IPS DF 6.9 (cell line): Measurements from ENCODE around the gene MATK.
A peak's percentile ranks its signal among the peaks of the same experiment; 100 is the strongest.
"Not testable (repeated sequence)": the region's sequence is repeated elsewhere in the genome, so short reads cannot be mapped to it uniquely, and the experiment has no call there.

Source experiments
- DNase-seq: peaks from one replicate; pipeline ENCODE4 v3.0.0-alpha.2; 2013; ENCODE audit warnings: low read depth, low spot score
- H3K27ac ChIP-seq: one replicate; pipeline ENCODE4 v1.5.1; 2013; ENCODE audit warnings: low read length, control low read depth
- H3K27me3 ChIP-seq: 2 replicates; pipeline ENCODE4 v1.6.1; 2013; ENCODE audit warnings: mild to moderate bottlenecking, low read length; ENCODE audit not compliant: control insufficient read depth, insufficient read depth
- H3K36me3 ChIP-seq: 2 replicates; pipeline ENCODE4 v1.6.1; 2013; ENCODE audit warnings: low read length; ENCODE audit not compliant: control insufficient read depth, insufficient read depth
- H3K4me1 ChIP-seq: 2 replicates; pipeline ENCODE4 v1.6.1; 2013; ENCODE audit warnings: low read length; ENCODE audit not compliant: control insufficient read depth, insufficient read depth
- H3K4me3 ChIP-seq: 2 replicates; pipeline ENCODE4 v1.5.1; 2013; ENCODE audit warnings: mild to moderate bottlenecking, low read length
- H3K9me3 ChIP-seq: 2 replicates; pipeline ENCODE4 v1.6.1; 2013; ENCODE audit warnings: low read length, inconsistent platforms; ENCODE audit not compliant: control insufficient read depth, insufficient read depth
- WGBS: extraction: QIAGEN DNeasy Blood & Tissue Kit; methylation state at CpG from one replicate; pipeline ENCODE4 v1.1.7; 2013; ENCODE audit warnings: mixed read lengths, missing lambda C conversion rate; ENCODE audit not compliant: insufficient read length, insufficient coverage; 5-methylcytosine and 5-hydroxymethylcytosine counted together

Gene MATK

GRCh38 chr19:3762501-3763459 lies 23.4 kb downstream of the MATK start, which contains the start of gene MRPL54:
TSS of gene MRPL54 (plus strand) at chr19:3762682. CDS start at chr19:3762701, 19 bp downstream.
- DNase-seq, result peak; percentile 99
- peaks cover 10% of the 10 kb centered on the region for H3K36me3 ChIP-seq
- WGBS, result no CpG with 5 or more reads among the region's 47 CpGs

GRCh38 chr19:3762130-3762473 lies 24.1 kb downstream of the MATK start:
- Histone ChIP-seq H3K4me3 (peak overlapping the region; percentile 97; the same call in 1 of the 2 replicates), H3K27me3 (no peaks in the 10 kb centered on the region), H3K4me1 (no peaks in the 10 kb centered on the region), H3K9me3 (no peaks in the 10 kb centered on the region), H3K36me3 (peaks cover 10% of the 10 kb centered on the region), H3K27ac (no peak overlapping the region)
- DNase-seq, result no peak
- no CpG with 5 or more reads among the region's 1 CpG for WGBS

More at GRCh38 chr19:3762501-3763459, 23.4 kb downstream of the MATK start, which contains the start of gene MRPL54:
- Histone ChIP-seq H3K27me3 (no peaks in the 10 kb centered on the region), H3K27ac (no peak within 1 kb of the TSS), H3K9me3 (no peaks in the 10 kb centered on the region), H3K4me1 (no peaks in the 10 kb centered on the region), H3K4me3 (peak within 1 kb of the TSS; percentile 97; the same call in 1 of the 2 replicates)

- DNase-seq, result peak; percentile 75
- Histone ChIP-seq H3K27me3 (no peaks in the 10 kb centered on the region), H3K36me3 (peaks cover 4% of the 10 kb centered on the region), H3K4me3 (peak within 1 kb of the TSS; percentile 97), H3K4me1 (no peaks in the 10 kb centered on the region), H3K27ac (no peak within 1 kb of the TSS), H3K9me3 (no peaks in the 10 kb centered on the region)
- no CpG with 5 or more reads among the region's 45 CpGs for WGBS
Observed at GRCh38 chr19:3761382-3762129, 24.6 kb downstream of the MATK start, which contains the start of gene APBA3. TSS of gene APBA3 (minus strand) at chr19:3761692. CDS start at chr19:3760264, 1,428 bp downstream.

- Histone ChIP-seq H3K27me3 (no peaks in the 10 kb centered on the region), H3K4me1 (no peaks in the 10 kb centered on the region), H3K4me3 (peak overlapping the region; percentile 93), H3K36me3 (peaks cover 3% of the 10 kb centered on the region), H3K9me3 (no peaks in the 10 kb centered on the region), H3K27ac (no peak overlapping the region)
- WGBS, result no CpG with 5 or more reads among the region's 7 CpGs
- no peak for DNase-seq
Observed at GRCh38 chr19:3760871-3761361, 25.3 kb downstream of the MATK start.

- H3K27ac ChIP-seq, result no peak overlapping the region
- WGBS, result no CpG with 5 or more reads among the region's 19 CpGs
- H3K9me3 ChIP-seq, result no peaks in the 10 kb centered on the region
- H3K4me1 ChIP-seq, result no peaks in the 10 kb centered on the region
- H3K36me3 ChIP-seq, result no peaks in the 10 kb centered on the region; the same call in 1 of the 2 replicates
- no peak for DNase-seq
- no peak overlapping the region for H3K4me3 ChIP-seq
- H3K27me3 ChIP-seq, result no peaks in the 10 kb centered on the region
Observed at GRCh38 chr19:3759482-3760254, 26.5 kb downstream of the MATK start.

- DNase-seq, H3K27me3 ChIP-seq, H3K4me1 ChIP-seq, H3K36me3 ChIP-seq, H3K9me3 ChIP-seq, H3K4me3 ChIP-seq, H3K27ac ChIP-seq: not testable (repeated sequence)
- no CpG with 5 or more reads among the region's 13 CpGs for WGBS
Observed at GRCh38 chr19:3758297-3758696, 27.9 kb downstream of the MATK start.

- H3K36me3 ChIP-seq, H3K4me3 ChIP-seq, H3K9me3 ChIP-seq, H3K27ac ChIP-seq, DNase-seq, H3K4me1 ChIP-seq, H3K27me3 ChIP-seq: not testable (repeated sequence)
- no CpG with 5 or more reads among the region's 7 CpGs for WGBS
Observed at GRCh38 chr19:3757705-3758104, 28.5 kb downstream of the MATK start.

- Histone ChIP-seq H3K36me3 (peaks cover 21% of the 10 kb centered on the region), H3K9me3 (no peaks in the 10 kb centered on the region), H3K4me1 (no peaks in the 10 kb centered on the region), H3K27ac (no peak overlapping the region), H3K4me3 (no peak overlapping the region), H3K27me3 (no peaks in the 10 kb centered on the region)
- WGBS, result no CpG with 5 or more reads among the region's 51 CpGs
- DNase-seq, result no peak
Observed at GRCh38 chr19:3753631-3754410, 32.4 kb downstream of the MATK start.

- no CpG with 5 or more reads among the region's 25 CpGs for WGBS
- H3K36me3 ChIP-seq, result peaks cover 21% of the 10 kb centered on the region
Observed at GRCh38 chr19:3752492-3752891, 33.7 kb downstream of the MATK start.

More at GRCh38 chr19:3752492-3752891, 33.7 kb downstream of the MATK start:
- H3K27me3 ChIP-seq, result no peaks in the 10 kb centered on the region
- H3K9me3 ChIP-seq, result no peaks in the 10 kb centered on the region
- DNase-seq, result no peak
- H3K27ac ChIP-seq, result no peak overlapping the region
- no peak overlapping the region for H3K4me3 ChIP-seq
- H3K4me1 ChIP-seq, result no peaks in the 10 kb centered on the region
